Epithelial cell of esophagus (primary cell): Measurements from ENCODE around the gene MS4A10.

Experiments used
- DNase-seq: peaks from one replicate; pipeline ENCODE4 v3.0.0; 2010; ENCODE audit warnings: low read depth
- H3K4me3 ChIP-seq: 2 replicates; pipeline ENCODE4 v1.5.1; 2011; ENCODE audit warnings: mild to moderate bottlenecking, low read length, control low read depth
- CTCF ChIP-seq: IDR thresholded peaks from 2 replicates; pipeline ENCODE4 v1.5.1; 2011; ENCODE audit warnings: low read depth, mild to moderate bottlenecking, low read length, control low read depth, inconsistent platforms; ENCODE audit not compliant: insufficient read depth; ENCODE audit errors: missing control alignments

Gene MS4A10

DNA sequence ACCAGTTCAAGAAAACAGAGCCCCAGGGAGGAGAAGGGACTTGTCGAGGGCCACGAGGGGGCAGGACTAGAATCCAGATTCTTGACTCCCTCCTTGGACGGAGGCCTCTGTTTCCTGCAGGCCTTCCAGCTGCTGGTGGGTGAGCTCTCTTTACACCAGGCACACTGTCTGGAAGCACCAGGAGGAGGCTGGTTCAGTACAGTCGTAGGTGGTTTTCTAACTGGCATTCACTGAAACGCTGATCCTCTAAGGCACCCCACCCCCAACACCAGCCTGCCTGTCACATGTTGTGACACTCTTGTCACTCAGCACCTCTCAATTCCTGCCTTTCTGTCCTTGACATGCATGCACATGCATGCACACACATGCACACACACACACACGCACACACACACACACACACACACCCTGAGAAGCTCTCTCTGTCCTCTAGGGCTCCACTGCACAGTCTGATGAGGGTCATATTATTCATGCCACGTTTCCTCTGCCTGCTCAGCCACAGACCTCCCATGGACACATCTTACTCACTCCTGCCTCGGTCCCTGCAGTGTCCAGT, 751 bp downstream of the MS4A10 start:
- no peak for TF ChIP-seq CTCF
- DNase-seq = no peak
- no peak overlapping the region for H3K4me3 ChIP-seq

DNA sequence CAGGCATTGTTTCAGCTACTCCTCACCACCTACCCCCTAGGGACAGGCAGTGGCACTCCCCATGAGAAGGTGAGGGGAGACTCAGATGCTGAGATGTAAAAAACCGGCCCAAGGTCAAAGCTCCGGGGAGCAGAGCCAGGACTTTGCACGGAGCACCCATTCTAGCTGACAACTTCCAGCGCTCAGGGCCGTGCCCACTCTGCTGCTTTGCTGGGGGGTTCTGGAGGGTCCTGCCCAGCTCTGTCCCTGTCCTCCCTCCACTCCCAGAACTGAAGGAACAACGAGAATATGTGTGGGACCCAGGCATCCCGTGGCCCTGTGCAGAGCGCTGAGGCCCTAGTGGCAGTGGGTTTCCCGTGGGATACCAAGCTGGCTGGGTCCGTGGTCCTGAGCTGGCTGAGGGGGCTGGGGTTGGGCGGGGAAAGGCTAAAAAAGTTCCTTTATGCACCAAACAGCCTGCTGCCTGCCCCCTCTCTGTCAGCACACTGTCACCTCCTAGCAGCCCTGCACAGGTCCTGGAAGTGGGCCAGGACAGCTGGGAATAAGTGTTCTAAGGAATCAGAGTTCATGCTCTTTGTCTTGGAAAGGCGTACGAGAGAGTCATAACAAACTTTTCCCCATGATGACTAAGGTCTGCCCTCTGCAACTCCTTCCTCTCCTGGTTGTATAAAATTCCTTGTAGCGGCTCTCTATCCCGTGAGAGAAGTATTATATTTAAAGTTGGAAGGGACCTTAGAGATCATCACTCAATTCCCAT, 1.9 kb downstream of the MS4A10 start:
- no peak for DNase-seq
- TF ChIP-seq CTCF = no peak
- no peak overlapping the region for H3K4me3 ChIP-seq

GRCh38 chr11:60788401-60789125, 3.4 kb downstream of the MS4A10 start:
- no peak for TF ChIP-seq CTCF
- no peak for DNase-seq
- no peak overlapping the region for H3K4me3 ChIP-seq

DNA sequence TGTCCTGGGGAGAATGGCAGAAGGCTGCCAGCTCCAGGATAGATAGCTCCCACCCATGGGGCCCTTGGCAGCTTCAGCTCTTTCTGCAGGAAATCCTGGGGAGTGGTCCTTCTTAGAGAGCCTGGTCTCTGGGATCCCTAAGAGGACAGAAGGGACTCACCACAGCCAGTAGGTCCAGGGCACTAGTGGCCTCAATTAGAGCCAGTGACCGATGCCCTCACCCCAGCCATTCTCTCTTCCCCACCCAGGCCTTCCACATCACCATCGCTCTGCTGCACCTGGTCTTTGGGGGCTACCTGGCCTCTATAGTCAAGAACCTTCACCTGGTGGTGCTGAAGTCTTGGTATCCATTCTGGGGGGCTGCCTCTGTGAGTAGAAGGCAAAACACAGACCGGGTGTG, 5.6 kb downstream of the MS4A10 start:
- DNase-seq = no peak
- no peak overlapping the region for H3K4me3 ChIP-seq
- no peak for TF ChIP-seq CTCF

- DNase-seq = no peak
- TF ChIP-seq CTCF = no peak
- no peak overlapping the region for H3K4me3 ChIP-seq
Measured at GRCh38 chr11:60791153-60791933, 6.2 kb downstream of the MS4A10 start.

- H3K4me3 ChIP-seq = no peak overlapping the region
- no peak for TF ChIP-seq CTCF
- DNase-seq = no peak
Measured at GRCh38 chr11:60792521-60792920, 7.4 kb downstream of the MS4A10 start.
